Measurements from ENCODE around the gene NBPF10.
"Not testable (repeated sequence)": the region's sequence is repeated elsewhere in the genome, so short reads cannot be mapped to it uniquely, and the experiment has no call there.

NBPF10 gene, protein sequence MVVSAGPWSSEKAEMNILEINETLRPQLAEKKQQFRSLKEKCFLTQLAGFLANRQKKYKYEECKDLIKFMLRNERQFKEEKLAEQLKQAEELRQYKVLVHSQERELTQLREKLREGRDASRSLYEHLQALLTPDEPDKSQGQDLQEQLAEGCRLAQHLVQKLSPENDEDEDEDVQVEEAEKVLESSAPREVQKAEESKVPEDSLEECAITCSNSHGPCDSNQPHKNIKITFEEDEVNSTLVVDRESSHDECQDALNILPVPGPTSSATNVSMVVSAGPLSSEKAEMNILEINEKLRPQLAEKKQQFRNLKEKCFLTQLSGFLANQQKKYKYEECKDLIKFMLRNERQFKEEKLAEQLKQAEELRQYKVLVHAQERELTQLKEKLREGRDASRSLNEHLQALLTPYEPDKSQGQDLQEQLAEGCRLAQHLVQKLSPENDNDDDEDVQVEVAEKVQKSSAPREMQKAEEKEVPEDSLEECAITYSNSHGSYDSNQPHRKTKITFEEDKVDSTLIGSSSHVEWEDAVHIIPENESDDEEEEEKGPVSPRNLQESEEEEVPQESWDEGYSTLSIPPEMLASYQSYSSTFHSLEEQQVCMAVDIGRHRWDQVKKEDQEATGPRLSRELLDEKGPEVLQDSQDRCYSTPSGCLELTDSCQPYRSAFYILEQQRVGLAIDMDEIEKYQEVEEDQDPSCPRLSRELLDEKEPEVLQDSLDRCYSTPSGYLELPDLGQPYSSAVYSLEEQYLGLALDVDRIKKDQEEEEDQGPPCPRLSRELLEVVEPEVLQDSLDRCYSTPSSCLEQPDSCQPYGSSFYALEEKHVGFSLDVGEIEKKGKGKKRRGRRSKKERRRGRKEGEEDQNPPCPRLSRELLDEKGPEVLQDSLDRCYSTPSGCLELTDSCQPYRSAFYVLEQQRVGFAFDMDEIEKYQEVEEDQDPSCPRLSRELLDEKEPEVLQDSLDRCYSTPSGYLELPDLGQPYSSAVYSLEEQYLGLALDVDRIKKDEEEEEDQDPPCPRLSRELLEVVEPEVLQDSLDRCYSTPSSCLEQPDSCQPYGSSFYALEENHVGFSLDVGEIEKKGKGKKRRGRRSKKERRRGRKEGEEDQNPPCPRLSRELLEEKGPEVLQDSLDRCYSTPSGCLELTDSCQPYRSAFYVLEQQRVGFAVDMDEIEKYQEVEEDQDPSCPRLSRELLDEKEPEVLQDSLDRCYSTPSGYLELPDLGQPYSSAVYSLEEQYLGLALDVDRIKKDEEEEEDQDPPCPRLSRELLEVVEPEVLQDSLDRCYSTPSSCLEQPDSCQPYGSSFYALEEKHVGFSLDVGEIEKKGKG (N-terminal part only)

GRCh38 chr1:146144465-146144864 is at the start of gene NBPF10:
Gene NBPF10 (minus strand): TSS chr1:146144804. CDS start chr1:146144769, 35 bp downstream.
- DNase-seq = not testable (repeated sequence)

- DNase-seq = not testable (repeated sequence)
These were observed 29.9 kb upstream of the NBPF10 start for GRCh38 chr1:146174531-146174930.

- not testable (repeated sequence) for DNase-seq
These were observed 23.1 kb upstream of the NBPF10 start for GRCh38 chr1:146167740-146168139.

GRCh38 chr1:146167273-146167672 is 22.7 kb upstream of the NBPF10 start:
- not testable (repeated sequence) for DNase-seq

Data from NCI-H69 (cell line).